GM12878 (cell line): ENCODE data around the gene PRKCB. TPM values are rescaled to one million over a fixed set of nuclear protein-coding genes. Genes with fewer than 3 reads are reported as not detected.

Experiments
- ATAC-seq: fragments of 200-7000 bp; cut with Tn5 transposase; 3 replicates; pipeline ENCODE4 v1.9.1; 2020; ENCODE audit warnings: mild to moderate bottlenecking, moderate library complexity
- BruUV-seq: library from RNA; stranded (reverse); fragments of 400-500 nt; replicated peaks from 2 replicates; lab custom pipeline; 2021; lab: Mats Ljungman, UMichigan
- CTCF ChIA-PET: fragments of 300-600 bp; sonication (Branson Sonifier 250); formaldehyde crosslinking; extraction: SDS; loops from one replicate; lab custom pipeline; 2021; ENCODE audit warnings: inconsistent platforms; lab: Yijun Ruan, JAX
- POLR2A ChIA-PET: fragments of 350-600 bp; formaldehyde crosslinking; extraction: SDS; loops from one replicate; lab custom pipeline; 2021; ENCODE audit warnings: inconsistent platforms; lab: Charles Lee
- RAD21 ChIA-PET: fragments of 300-600 bp; sonication (Branson Sonifier 250); formaldehyde crosslinking; loops from one replicate; lab custom pipeline; 2023; ENCODE audit warnings: antibody characterized with exemption; ENCODE audit not compliant: unreplicated experiment; lab: Charles Lee
- SMC1A ChIA-PET: fragments of 300-600 bp; sonication (Branson Sonifier 250); formaldehyde crosslinking; loops from one replicate; lab custom pipeline; 2023; ENCODE audit not compliant: unreplicated experiment, uncharacterized antibody; lab: Charles Lee
- DNase-seq: peaks from one replicate; pipeline ENCODE4 v3.0.0-alpha.2; 2011; ENCODE audit warnings: low read depth, low spot score
- FAIRE-seq: peaks from 3 replicates; lab custom pipeline; 2011; peaks lifted over from hg19 to GRCh38; lab: Jason Lieb, UNC
- H2AFZ ChIP-seq: 2 replicates; pipeline ENCODE4 v1.6.0; 2011; ENCODE audit warnings: low read depth, low read length, control low read depth; ENCODE audit not compliant: control insufficient read depth
- H3K27ac ChIP-seq: 2 replicates; pipeline ENCODE4 v1.5.1; 2011; ENCODE audit warnings: control low read depth; ENCODE audit not compliant: control insufficient read depth, insufficient read depth
- H3K27me3 ChIP-seq, 2 experiments: replicated peaks in 1 of 2; 2 replicates each; pipeline versions ENCODE4 v1.6.0 to v1.6.1; 2011; ENCODE audit warnings: low read length in 1 of 2; ENCODE audit not compliant: control insufficient read depth in 2 of 2, insufficient read depth in 2 of 2
- H3K36me3 ChIP-seq, 2 experiments: 2 replicates each; pipeline ENCODE4 v1.5.1; 2011; ENCODE audit warnings: low read length in 1 of 2; ENCODE audit not compliant: control insufficient read depth in 2 of 2, insufficient read depth in 2 of 2
- H3K4me1 ChIP-seq: 2 replicates; pipeline ENCODE4 v1.6.1; 2011; ENCODE audit warnings: mild to moderate bottlenecking, low read length, moderate library complexity, mixed read lengths; ENCODE audit not compliant: control insufficient read depth, insufficient read depth
- H3K4me2 ChIP-seq: 2 replicates; pipeline ENCODE4 v1.6.0; 2011; ENCODE audit warnings: control low read depth; ENCODE audit not compliant: control insufficient read depth, insufficient read depth
- H3K4me3 ChIP-seq: fragments of 200-600 bp; sonication (generic); 2 replicates; pipeline ENCODE4 v1.5.1; 2016
- H3K79me2 ChIP-seq: 2 replicates; pipeline ENCODE4 v1.6.0; 2011; ENCODE audit warnings: low read length; ENCODE audit not compliant: control insufficient read depth, insufficient read depth
- H3K9ac ChIP-seq: 2 replicates; pipeline ENCODE4 v1.8.0; 2011; ENCODE audit warnings: low read length, control low read depth, mixed read lengths; ENCODE audit not compliant: control insufficient read depth, insufficient read depth
- H3K9me3 ChIP-seq: replicated peaks from 3 replicates; pipeline ENCODE4 v1.5.1; 2011; ENCODE audit warnings: mild to moderate bottlenecking, low read length; ENCODE audit not compliant: control insufficient read depth, insufficient read depth
- H4K20me1 ChIP-seq: 2 replicates; pipeline ENCODE4 v1.6.0; 2011; ENCODE audit not compliant: control insufficient read depth, insufficient read depth
- EGR1 ChIP-seq, 2 experiments: IDR thresholded peaks; 1 replicate in 1 of 2; 2 replicates in 1 of 2; pipeline ENCODE4 v1.6.1; 2011 to 2012; ENCODE audit warnings: low read depth in 2 of 2, low read length in 2 of 2, borderline replicate concordance in 1 of 2, mild to moderate bottlenecking in 1 of 2, moderate library complexity in 1 of 2
- FOXK2 ChIP-seq: fragments of 450-650 bp; IDR thresholded peaks from 2 replicates; pipeline ENCODE4 v1.6.1; 2017; ENCODE audit warnings: mild to moderate bottlenecking, moderate library complexity
- GATAD2B ChIP-seq: fragments of 450-650 bp; conservative IDR thresholded peaks from 2 replicates; pipeline ENCODE4 v1.6.1; 2017; ENCODE audit warnings: low read depth, mild to moderate bottlenecking, moderate library complexity
- HDAC6 ChIP-seq: fragments of 200-600 bp; sonication (generic); IDR thresholded peaks from one replicate; pipeline ENCODE4 v1.8.0; 2017; ENCODE audit warnings: antibody characterized with exemption; ENCODE audit not compliant: unreplicated experiment
- KLF5 ChIP-seq: fragments of 450-650 bp; IDR thresholded peaks from 2 replicates; pipeline ENCODE4 v1.6.1; 2014; ENCODE audit warnings: mild to moderate bottlenecking; ENCODE audit not compliant: partially characterized antibody
- RELB ChIP-seq: fragments of 450-650 bp; IDR thresholded peaks from 2 replicates; pipeline ENCODE4 v1.6.1; 2017; ENCODE audit warnings: low read depth, mild to moderate bottlenecking, moderate library complexity
- YY1 ChIP-seq: IDR thresholded peaks from 2 replicates; pipeline ENCODE4 v1.6.1; 2011; ENCODE audit warnings: low read depth, mild to moderate bottlenecking, low read length
- ZNF217 ChIP-seq: fragments of 450-650 bp; IDR thresholded peaks from 2 replicates; pipeline ENCODE4 v1.6.1; 2017; ENCODE audit warnings: antibody characterized with exemption, mild to moderate bottlenecking
- WGBS: methylation state at CpG from one replicate; pipeline ENCODE4 v1.1.6; 2016; ENCODE audit warnings: low lambda C conversion rate; ENCODE audit not compliant: insufficient replicate concordance, insufficient coverage; ENCODE audit errors: missing lambda C conversion rate; 5-methylcytosine and 5-hydroxymethylcytosine counted together
- in situ Hi-C: fragments of 300-500 bp; cut with MboI; formaldehyde crosslinking; loops from 9 replicates; pipeline ENCODE4 v1.14.3; 2018; ENCODE audit warnings: mixed read lengths
- intact Hi-C: fragments of 100-400 bp; cut with micrococcal nuclease; formaldehyde crosslinking; loops from one replicate; pipeline ENCODE4 v1.14.2; 2022; ENCODE audit not compliant: unreplicated experiment
- polyA plus RNA-seq, 11 experiments: library from polyadenylated mRNA; depleted of rRNA in 4 of 11; unstranded in 6 of 11; stranded (reverse) in 5 of 11; fragments of >200 nt; fragmentation: Nextera tagmentation in 4 of 11; fragmentation: Illumina TruSeq in 1 of 11; extraction: Ambion mirVana in 4 of 11; extraction: Trizol in 1 of 11; gene quantifications; 1 replicate in 1 of 11; 2 replicates in 10 of 11; pipeline versions ENCODE4 v1.2.1 to v1.2.3, GENCODE V29; 2011 to 2016; ENCODE audit warnings: inconsistent platforms in 2 of 11, missing spikeins in 2 of 11, low read depth in 1 of 11
- total RNA-seq, 4 experiments: library from RNA; depleted of rRNA in 3 of 4; stranded (reverse); fragments of >200 nt in 3 of 4; fragmentation: Illumina TruSeq in 1 of 4; extraction: Trizol in 1 of 4; gene quantifications; 2 replicates each; pipeline versions ENCODE4 v1.2.1 to v1.2.3, GENCODE V29; 2013 to 2021

PRKCB gene
- total and polyA plus RNA-seq, 10 of the 15 experiments (the other 5 are each of a cell fraction or from before 2014, with no cell fraction given): 21.4 to 158 (median 97.3) TPM

- DNase-seq: no peak
- FAIRE-seq: no peak
- peaks cover 4 to 49% of the 10 kb centered on the region in 2 experiments for H3K36me3 ChIP-seq
- 86% methylated on average over 7 of the region's 7 CpGs for WGBS
- no peak overlapping the region for H3K4me2 ChIP-seq
- ATAC-seq: no peak
- CTCF ChIA-PET: no interaction called here
- RAD21 ChIA-PET: no interaction called here
- intact Hi-C loops (loop anchor here (10.0 kb wide), 1 partner anchor 63 kb away; the partner anchor contains the start of gene CACNG3), in situ Hi-C loops (no loop called here)
- no peaks in the 10 kb centered on the region for H3K79me2 ChIP-seq
- no peak overlapping the region for H2AFZ ChIP-seq
- no peaks in the 10 kb centered on the region for H3K9me3 ChIP-seq
- SMC1A ChIA-PET: interaction anchor here (0.6 kb wide), 1 partner anchor 602 kb away, joined by 3 read pairs; no protein-coding TSS in a partner anchor
- no peaks in the 10 kb centered on the region for H4K20me1 ChIP-seq
- BruUV-seq: no TSS peak
- H3K27me3 ChIP-seq: no peaks in the 10 kb centered on the region
- TF ChIP-seq FOXK2 (no peak), RELB (no peak), KLF5 (no peak), YY1 (no peak), HDAC6 (no peak), GATAD2B (no peak), ZNF217 (no peak), EGR1 (IDR thresholded peaks at IDR 0.05; ENCODE audit: borderline replicate concordance in 1 of 2, low read depth in 2 of 2, low read length in 2 of 2) (no peak)
- no peak overlapping the region for H3K4me3 ChIP-seq
- H3K4me1 ChIP-seq: no peaks in the 10 kb centered on the region
- no peak overlapping the region for H3K9ac ChIP-seq
- H3K27ac ChIP-seq: no peak overlapping the region
- POLR2A ChIA-PET: no interaction called here
Observed at GRCh38 chr16:24191876-24192402, 356.2 kb downstream of the PRKCB start.
